Hepatocyte (in vitro differentiated cells): ENCODE data around the gene MLLT6.

Experiments
- CTCF ChIP-seq: fragments of 200-600 bp; sonication (generic); IDR thresholded peaks from 2 replicates; pipeline ENCODE4 v1.5.1; 2016; ENCODE audit warnings: antibody characterized with exemption, mild to moderate bottlenecking; ENCODE audit not compliant: poor library complexity
- EZH2 ChIP-seq: fragments of 200-600 bp; sonication (generic); IDR thresholded peaks from 2 replicates; pipeline ENCODE4 v1.6.1; 2016; ENCODE audit warnings: antibody characterized with exemption, mild to moderate bottlenecking, borderline replicate concordance
- EZH2phosphoT487 ChIP-seq: fragments of 200-600 bp; sonication (generic); IDR thresholded peaks from one replicate; pipeline ENCODE4 v1.6.1; 2018; ENCODE audit warnings: antibody characterized with exemption, mild to moderate bottlenecking, low read depth, moderate library complexity; ENCODE audit not compliant: unreplicated experiment, severe bottlenecking

- TF ChIP-seq EZH2phosphoT487 (no peak), CTCF (no peak), EZH2 (no peak)
Observed at GRCh38 chr17:38750312-38751121, 45.4 kb downstream of the MLLT6 start.
